A673 (cell line): ENCODE data around the gene IL26. TPM values are rescaled to one million over a fixed set of nuclear protein-coding genes. Genes with fewer than 3 reads are reported as not detected.

ENCODE experiments used
- BruUV-seq: library from RNA; stranded (reverse); fragments of 400-500 nt; replicated peaks from 2 replicates; lab custom pipeline; 2021; lab: Mats Ljungman, UMichigan
- CTCF ChIA-PET: fragments of 300-600 bp; sonication (Branson Sonifier 250); formaldehyde crosslinking; loops from one replicate; lab custom pipeline; 2022; ENCODE audit warnings: antibody characterized with exemption; lab: Charles Lee
- POLR2A ChIA-PET: fragments of 300-600 bp; sonication (Branson Sonifier 250); formaldehyde crosslinking; loops from one replicate; lab custom pipeline; 2022; ENCODE audit warnings: antibody characterized with exemption; ENCODE audit not compliant: low non-redundant PET; lab: Charles Lee
- DNase-seq: peaks from one replicate; pipeline ENCODE4 v3.0.0-alpha.2; 2015; ENCODE audit warnings: low spot score
- H3K27ac ChIP-seq: fragments of 200-600 bp; sonication (generic); 2 replicates; pipeline ENCODE4 v1.5.1; 2016; ENCODE audit warnings: mixed run types, low read depth, mild to moderate bottlenecking, mixed read lengths, antibody characterized with exemption, low read length; ENCODE audit not compliant: poor library complexity, severe bottlenecking
- H3K27me3 ChIP-seq: fragments of 200-600 bp; sonication (generic); replicated peaks from 2 replicates; pipeline ENCODE4 v1.6.1; 2017; ENCODE audit warnings: mixed run types, low read depth, mild to moderate bottlenecking, mixed read lengths, antibody characterized with exemption, low read length; ENCODE audit not compliant: insufficient read depth, poor library complexity
- H3K36me3 ChIP-seq: fragments of 200-600 bp; sonication (generic); 2 replicates; pipeline ENCODE4 v1.6.1; 2016; ENCODE audit warnings: mixed run types, mild to moderate bottlenecking, mixed read lengths, antibody characterized with exemption, low read length; ENCODE audit not compliant: insufficient read depth, poor library complexity, severe bottlenecking
- H3K4me1 ChIP-seq: fragments of 200-600 bp; sonication (generic); 2 replicates; pipeline ENCODE4 v1.6.1; 2017; ENCODE audit warnings: mixed run types, mild to moderate bottlenecking, mixed read lengths, antibody characterized with exemption, low read length; ENCODE audit not compliant: insufficient read depth, poor library complexity, severe bottlenecking
- H3K4me3 ChIP-seq: fragments of 200-600 bp; sonication (generic); 2 replicates; pipeline ENCODE4 v1.5.1; 2016; ENCODE audit warnings: low read depth, mixed run types, mild to moderate bottlenecking, mixed read lengths, low read length; ENCODE audit not compliant: poor library complexity, severe bottlenecking
- H3K9me3 ChIP-seq: fragments of 200-600 bp; sonication (generic); 2 replicates; pipeline ENCODE4 v1.6.1; 2016; ENCODE audit warnings: mixed run types, low read depth, mild to moderate bottlenecking, mixed read lengths, antibody characterized with exemption, low read length; ENCODE audit not compliant: poor library complexity, severe bottlenecking
- EZH2 ChIP-seq: fragments of 200-600 bp; sonication (generic); IDR thresholded peaks from 2 replicates; pipeline ENCODE4 v1.6.1; 2017; ENCODE audit warnings: borderline replicate concordance, low read depth, mild to moderate bottlenecking, mixed read lengths, antibody characterized with exemption, low read length; ENCODE audit not compliant: poor library complexity, severe bottlenecking
- intact Hi-C: fragments of 100-400 bp; cut with micrococcal nuclease; formaldehyde crosslinking; loops from one replicate; pipeline ENCODE4 v1.10.0; 2022; ENCODE audit not compliant: unreplicated experiment
- total RNA-seq: library from RNA; stranded (reverse); gene quantifications from 2 replicates; pipeline ENCODE4 v1.2.3, GENCODE V29; 2021
- TF ChIP-seq, protein P1 (sequence below): fragments of 300-800, 200-600 bp; sonication (generic); conservative IDR thresholded peaks from 2 replicates; pipeline ENCODE4 v1.5.1; 2017; ENCODE audit warnings: low read depth, mild to moderate bottlenecking, antibody characterized with exemption, low read length, moderate library complexity, mixed read lengths

Gene IL26
- total RNA-seq, 1 experiment from 2014 or later = not detected

DNA sequence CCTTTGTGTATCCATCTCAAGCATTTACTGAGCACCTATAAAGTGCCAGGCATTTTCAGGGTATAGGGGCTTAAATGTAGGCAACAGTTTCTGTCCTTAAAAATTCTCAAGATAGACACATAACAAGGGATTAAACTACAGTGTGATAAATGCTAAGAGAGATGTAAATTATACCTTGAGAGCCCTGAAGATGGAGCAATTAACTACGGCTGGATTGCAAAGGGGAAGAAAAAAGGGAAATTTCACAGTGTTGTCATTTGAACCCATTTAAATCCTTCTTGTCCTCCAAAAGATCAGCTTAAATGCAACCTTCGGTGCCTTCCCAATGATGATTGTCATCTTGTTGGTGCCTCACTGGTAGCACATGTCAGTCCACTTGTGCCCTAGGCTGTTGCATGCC, 11.5 kb upstream of the IL26 start:
- DNase-seq = no peak
- CTCF ChIA-PET = no interaction called here
- no peaks in the 10 kb centered on the region for H3K4me1 ChIP-seq
- no peaks in the 10 kb centered on the region for H3K9me3 ChIP-seq
- no peak for TF ChIP-seq EZH2
- TF ChIP-seq, protein P1, sequence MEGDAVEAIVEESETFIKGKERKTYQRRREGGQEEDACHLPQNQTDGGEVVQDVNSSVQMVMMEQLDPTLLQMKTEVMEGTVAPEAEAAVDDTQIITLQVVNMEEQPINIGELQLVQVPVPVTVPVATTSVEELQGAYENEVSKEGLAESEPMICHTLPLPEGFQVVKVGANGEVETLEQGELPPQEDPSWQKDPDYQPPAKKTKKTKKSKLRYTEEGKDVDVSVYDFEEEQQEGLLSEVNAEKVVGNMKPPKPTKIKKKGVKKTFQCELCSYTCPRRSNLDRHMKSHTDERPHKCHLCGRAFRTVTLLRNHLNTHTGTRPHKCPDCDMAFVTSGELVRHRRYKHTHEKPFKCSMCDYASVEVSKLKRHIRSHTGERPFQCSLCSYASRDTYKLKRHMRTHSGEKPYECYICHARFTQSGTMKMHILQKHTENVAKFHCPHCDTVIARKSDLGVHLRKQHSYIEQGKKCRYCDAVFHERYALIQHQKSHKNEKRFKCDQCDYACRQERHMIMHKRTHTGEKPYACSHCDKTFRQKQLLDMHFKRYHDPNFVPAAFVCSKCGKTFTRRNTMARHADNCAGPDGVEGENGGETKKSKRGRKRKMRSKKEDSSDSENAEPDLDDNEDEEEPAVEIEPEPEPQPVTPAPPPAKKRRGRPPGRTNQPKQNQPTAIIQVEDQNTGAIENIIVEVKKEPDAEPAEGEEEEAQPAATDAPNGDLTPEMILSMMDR = no peak
- no TSS peak for BruUV-seq
- H3K4me3 ChIP-seq = no peak overlapping the region
- intact Hi-C loops = no loop called here
- no peaks in the 10 kb centered on the region for H3K36me3 ChIP-seq
- H3K27me3 ChIP-seq = no peaks in the 10 kb centered on the region
- POLR2A ChIA-PET = no interaction called here
- H3K27ac ChIP-seq = no peak overlapping the region

DNA sequence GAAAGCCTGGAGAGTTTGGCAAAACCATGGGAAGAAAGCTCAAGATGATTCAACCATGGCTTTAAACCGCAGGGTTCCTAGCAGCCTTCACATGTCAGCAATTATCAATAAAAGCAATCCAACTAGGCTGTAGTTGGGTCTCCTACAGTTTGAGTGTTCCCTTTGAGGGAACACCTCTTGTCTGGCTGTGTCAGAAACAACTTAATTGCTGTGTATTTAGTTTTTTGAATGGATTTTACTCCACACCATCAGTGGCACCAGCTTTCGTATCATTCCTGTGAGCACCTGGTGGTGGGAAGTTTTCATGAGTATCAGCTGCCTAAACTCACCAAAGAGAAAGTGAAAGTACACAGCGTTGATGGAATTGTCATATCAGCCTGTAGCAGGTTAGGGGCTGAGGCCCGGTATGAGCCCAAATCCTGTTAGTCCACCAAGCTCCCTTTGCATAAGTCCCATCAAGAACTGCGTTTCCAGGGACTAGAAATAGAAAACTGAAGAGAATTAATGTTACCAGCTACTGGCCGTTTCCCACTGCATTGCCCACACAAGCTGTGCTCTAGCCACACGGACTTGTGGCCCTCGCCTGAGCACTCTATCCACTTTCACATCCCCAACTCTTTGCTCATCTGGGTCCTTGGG, 10.9 kb upstream of the IL26 start:
- Histone ChIP-seq H3K27ac (no peak overlapping the region), H3K36me3 (no peaks in the 10 kb centered on the region), H3K4me1 (no peaks in the 10 kb centered on the region), H3K9me3 (no peaks in the 10 kb centered on the region), H3K27me3 (no peaks in the 10 kb centered on the region), H3K4me3 (no peak overlapping the region)
- BruUV-seq = no TSS peak
- TF ChIP-seq, protein P1 = no peak
- no peak for TF ChIP-seq EZH2
- no peak for DNase-seq
- POLR2A ChIA-PET = no interaction called here
- intact Hi-C loops = no loop called here
- CTCF ChIA-PET = no interaction called here

DNA sequence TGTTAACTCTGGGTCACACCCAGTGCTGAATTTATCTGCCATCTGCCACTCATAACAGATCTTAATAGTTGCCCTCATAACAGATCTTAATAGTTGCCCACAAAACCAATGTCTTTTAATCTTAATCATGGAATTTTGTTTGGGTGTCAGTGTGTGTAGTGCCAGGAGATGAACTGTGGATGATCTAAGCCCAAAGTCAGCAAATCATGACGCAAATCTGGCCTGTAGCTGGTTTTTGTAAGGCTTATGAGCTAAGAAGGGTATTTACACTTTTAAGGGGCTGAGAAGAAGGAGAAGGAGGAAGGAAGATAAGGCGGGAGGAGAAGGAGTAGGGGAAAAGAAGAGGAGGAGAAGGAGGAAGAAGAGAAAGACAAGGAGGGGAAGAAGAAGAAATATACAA, 10.0 kb upstream of the IL26 start:
- H3K27ac ChIP-seq = no peak overlapping the region
- TF ChIP-seq, protein P1 = no peak
- no peak for TF ChIP-seq EZH2
- intact Hi-C loops = no loop called here
- ChIA-PET CTCF (no interaction called here), POLR2A (no interaction called here)
- H3K36me3 ChIP-seq = no peaks in the 10 kb centered on the region
- no peak for DNase-seq
- no TSS peak for BruUV-seq
- no peaks in the 10 kb centered on the region for H3K4me1 ChIP-seq
- no peak overlapping the region for H3K4me3 ChIP-seq
- H3K27me3 ChIP-seq = no peaks in the 10 kb centered on the region
- H3K9me3 ChIP-seq = no peaks in the 10 kb centered on the region
